Lower lobe of right lung (tissue), 2 donors: ENCODE results near the gene CCDC15. TPM values are rescaled to one million over a fixed set of nuclear protein-coding genes. Genes with fewer than 3 reads are reported as not detected.

Experiments
- ATAC-seq, 2 donors: fragments of 200-7000 bp; cut with Tn5 transposase; one replicate each; pipeline ENCODE4 v1.9.1; 2020 to 2022; ENCODE audit warnings: mild to moderate bottlenecking in 2 of 2, moderate library complexity in 2 of 2
- DNase-seq: peaks from one replicate; pipeline ENCODE4 v3.0.0-alpha.2; 2020
- H3K27ac ChIP-seq: fragments of 200-600 bp; one replicate; pipeline ENCODE4 v1.8.0; 2022
- H3K27me3 ChIP-seq: fragments of 200-600 bp; one replicate; pipeline ENCODE4 v1.8.0; 2022; ENCODE audit warnings: low read depth
- H3K36me3 ChIP-seq: fragments of 200-600 bp; one replicate; pipeline ENCODE4 v1.8.0; 2022; ENCODE audit warnings: mild to moderate bottlenecking
- H3K4me1 ChIP-seq: fragments of 200-600 bp; one replicate; pipeline ENCODE4 v1.8.0; 2022
- H3K4me3 ChIP-seq: fragments of 200-600 bp; one replicate; pipeline ENCODE4 v1.8.0; 2022; ENCODE audit warnings: mild to moderate bottlenecking
- H3K9me3 ChIP-seq: fragments of 200-600 bp; one replicate; pipeline ENCODE4 v1.8.0; 2022
- CTCF ChIP-seq: fragments of 200-600 bp; IDR thresholded peaks from one replicate; pipeline ENCODE4 v1.8.0; 2022; ENCODE audit warnings: antibody characterized with exemption, mild to moderate bottlenecking
- intact Hi-C: fragments of 100-400 bp; cut with DNase I; formaldehyde crosslinking; loops from one replicate; pipeline ENCODE4 v1.11.0; 2022
- total RNA-seq: library from RNA; stranded (reverse); fragmentation: NEBNext Ultra II Directional; extraction: Animal tissue kit (Norgen Biotek cat#: 25700); gene quantifications from one replicate; pipeline ENCODE4 v1.2.1, GENCODE V29; 2021
- donor health status: DM: no; HTN: yes; CAD: no; lungs with severe emphysema.

Gene CCDC15
- total RNA-seq, 1 donor from 2014 or later: 1.4 TPM

GRCh38 chr11:124923296-124923695, 30.7 kb upstream of the CCDC15 start:
- no peak for DNase-seq
- no peaks in the 10 kb centered on the region for H3K36me3 ChIP-seq
- no peak for ATAC-seq
- no peak for TF ChIP-seq CTCF
- intact Hi-C loops: no loop called here
- H3K27me3 ChIP-seq: peaks cover 14% of the 10 kb centered on the region
- H3K4me1 ChIP-seq: peaks cover 3% of the 10 kb centered on the region
- H3K4me3 ChIP-seq: no peak overlapping the region
- H3K9me3 ChIP-seq: no peaks in the 10 kb centered on the region
- H3K27ac ChIP-seq: no peak overlapping the region

GRCh38 chr11:124928942-124929665, 24.9 kb upstream of the CCDC15 start:
- no peak for ATAC-seq
- no peak for TF ChIP-seq CTCF
- intact Hi-C loops: no loop called here

GRCh38 chr11:124930799-124931198, 23.2 kb upstream of the CCDC15 start:
- intact Hi-C loops: no loop called here
- ATAC-seq (no peak), DNase-seq (no peak)
- Histone ChIP-seq H3K27ac (no peak overlapping the region), H3K36me3 (no peaks in the 10 kb centered on the region), H3K4me3 (no peak overlapping the region), H3K9me3 (no peaks in the 10 kb centered on the region), H3K27me3 (no peaks in the 10 kb centered on the region), H3K4me1 (no peaks in the 10 kb centered on the region)
- TF ChIP-seq CTCF: no peak

More at GRCh38 chr11:124928942-124929665, 24.9 kb upstream of the CCDC15 start:
- H3K4me1 ChIP-seq: no peaks in the 10 kb centered on the region
- H3K27ac ChIP-seq: no peak overlapping the region
- H3K36me3 ChIP-seq: no peaks in the 10 kb centered on the region
- no peaks in the 10 kb centered on the region for H3K9me3 ChIP-seq
- H3K27me3 ChIP-seq: no peaks in the 10 kb centered on the region
- no peak for DNase-seq
- H3K4me3 ChIP-seq: no peak overlapping the region

- no peak overlapping the region for H3K4me3 ChIP-seq
- intact Hi-C loops: no loop called here
- H3K36me3 ChIP-seq: no peaks in the 10 kb centered on the region
- no peak for DNase-seq
- ATAC-seq: no peak
- no peaks in the 10 kb centered on the region for H3K9me3 ChIP-seq
- H3K4me1 ChIP-seq: no peaks in the 10 kb centered on the region
- peaks cover 5% of the 10 kb centered on the region for H3K27me3 ChIP-seq
- H3K27ac ChIP-seq: no peak overlapping the region
- no peak for TF ChIP-seq CTCF
Measured at GRCh38 chr11:124934862-124935547, 19.0 kb upstream of the CCDC15 start.

GRCh38 chr11:124935548-124936514, 18.2 kb upstream of the CCDC15 start, which contains the start of gene HEPACAM:
HEPACAM (minus strand) TSS chr11:124936047; CDS start chr11:124936006, 41 bp downstream.
- DNase-seq (no peak), ATAC-seq (no peak)
- Histone ChIP-seq H3K9me3 (no peaks in the 10 kb centered on the region), H3K4me1 (no peaks in the 10 kb centered on the region), H3K4me3 (no peak within 1 kb of the TSS), H3K36me3 (no peaks in the 10 kb centered on the region), H3K27ac (no peak within 1 kb of the TSS), H3K27me3 (peaks cover 5% of the 10 kb centered on the region)
- intact Hi-C loops: no loop called here
- no peak for TF ChIP-seq CTCF
